Uterus (tissue), 2 donors: ENCODE results near the gene LMBR1.

ENCODE experiments used
- POLR2A ChIP-seq, 2 donors: fragments of 450-650 bp; IDR thresholded peaks; one replicate each; pipeline ENCODE4 v1.6.1; 2016; ENCODE audit warnings: antibody characterized with exemption in 2 of 2, mild to moderate bottlenecking in 1 of 2, moderate library complexity in 1 of 2
- TF ChIP-seq, protein P1 (sequence below), 4 experiments: fragments of 200-600 bp in 2 of 4; fragments of 450-650 bp in 2 of 4; sonication (generic) in 2 of 4; IDR thresholded peaks; one replicate each; pipeline ENCODE4 v1.5.1; 2016 to 2019; ENCODE audit warnings: antibody characterized with exemption in 4 of 4, mild to moderate bottlenecking in 2 of 4, moderate library complexity in 1 of 4

DNA sequence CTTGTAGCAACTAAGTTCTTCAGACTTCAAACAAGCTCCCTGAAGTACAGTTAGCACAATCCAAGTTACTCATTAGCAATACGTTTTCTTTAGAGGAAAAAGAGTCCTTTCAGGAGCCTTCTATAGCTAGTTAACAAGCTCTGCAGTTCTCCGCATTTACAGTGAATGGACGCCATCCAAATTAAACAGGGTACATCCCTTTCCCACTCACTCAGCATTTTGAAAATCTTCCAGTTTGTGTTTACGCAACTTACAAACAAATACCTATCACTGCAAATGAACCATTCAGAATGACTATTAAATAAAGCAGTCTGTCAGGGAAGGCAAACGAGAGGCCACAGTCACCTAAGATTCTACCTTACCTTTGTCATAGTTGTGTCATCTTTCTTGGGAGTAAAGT is 167.9 kb downstream of the LMBR1 start:
- TF ChIP-seq, protein P1, sequence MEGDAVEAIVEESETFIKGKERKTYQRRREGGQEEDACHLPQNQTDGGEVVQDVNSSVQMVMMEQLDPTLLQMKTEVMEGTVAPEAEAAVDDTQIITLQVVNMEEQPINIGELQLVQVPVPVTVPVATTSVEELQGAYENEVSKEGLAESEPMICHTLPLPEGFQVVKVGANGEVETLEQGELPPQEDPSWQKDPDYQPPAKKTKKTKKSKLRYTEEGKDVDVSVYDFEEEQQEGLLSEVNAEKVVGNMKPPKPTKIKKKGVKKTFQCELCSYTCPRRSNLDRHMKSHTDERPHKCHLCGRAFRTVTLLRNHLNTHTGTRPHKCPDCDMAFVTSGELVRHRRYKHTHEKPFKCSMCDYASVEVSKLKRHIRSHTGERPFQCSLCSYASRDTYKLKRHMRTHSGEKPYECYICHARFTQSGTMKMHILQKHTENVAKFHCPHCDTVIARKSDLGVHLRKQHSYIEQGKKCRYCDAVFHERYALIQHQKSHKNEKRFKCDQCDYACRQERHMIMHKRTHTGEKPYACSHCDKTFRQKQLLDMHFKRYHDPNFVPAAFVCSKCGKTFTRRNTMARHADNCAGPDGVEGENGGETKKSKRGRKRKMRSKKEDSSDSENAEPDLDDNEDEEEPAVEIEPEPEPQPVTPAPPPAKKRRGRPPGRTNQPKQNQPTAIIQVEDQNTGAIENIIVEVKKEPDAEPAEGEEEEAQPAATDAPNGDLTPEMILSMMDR (IDR thresholded peaks at IDR 0.05) = no peak
- no peak for TF ChIP-seq POLR2A (IDR thresholded peaks at IDR 0.05)
